Measurements from ENCODE around the gene KIAA0930.

Gene KIAA0930

GRCh38 chr22:45211848-45212247 lies 28.8 kb downstream of the KIAA0930 start:
- H3K4me3 ChIP-seq (ENCODE audit: low read length): peak overlapping the region; percentile 62
- DNase-seq (ENCODE audit: low read depth): peak; percentile 72
- TF ChIP-seq, protein P1, sequence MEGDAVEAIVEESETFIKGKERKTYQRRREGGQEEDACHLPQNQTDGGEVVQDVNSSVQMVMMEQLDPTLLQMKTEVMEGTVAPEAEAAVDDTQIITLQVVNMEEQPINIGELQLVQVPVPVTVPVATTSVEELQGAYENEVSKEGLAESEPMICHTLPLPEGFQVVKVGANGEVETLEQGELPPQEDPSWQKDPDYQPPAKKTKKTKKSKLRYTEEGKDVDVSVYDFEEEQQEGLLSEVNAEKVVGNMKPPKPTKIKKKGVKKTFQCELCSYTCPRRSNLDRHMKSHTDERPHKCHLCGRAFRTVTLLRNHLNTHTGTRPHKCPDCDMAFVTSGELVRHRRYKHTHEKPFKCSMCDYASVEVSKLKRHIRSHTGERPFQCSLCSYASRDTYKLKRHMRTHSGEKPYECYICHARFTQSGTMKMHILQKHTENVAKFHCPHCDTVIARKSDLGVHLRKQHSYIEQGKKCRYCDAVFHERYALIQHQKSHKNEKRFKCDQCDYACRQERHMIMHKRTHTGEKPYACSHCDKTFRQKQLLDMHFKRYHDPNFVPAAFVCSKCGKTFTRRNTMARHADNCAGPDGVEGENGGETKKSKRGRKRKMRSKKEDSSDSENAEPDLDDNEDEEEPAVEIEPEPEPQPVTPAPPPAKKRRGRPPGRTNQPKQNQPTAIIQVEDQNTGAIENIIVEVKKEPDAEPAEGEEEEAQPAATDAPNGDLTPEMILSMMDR (conservative IDR thresholded peaks at IDR 0.05; ENCODE audit: low read length): no peak; the same call in 1 of the 2 replicates

GRCh38 chr22:45211435-45211834 lies 29.3 kb downstream of the KIAA0930 start:
- peak overlapping the region; percentile 62 for H3K4me3 ChIP-seq (ENCODE audit: low read length)
- TF ChIP-seq, protein P1 (conservative IDR thresholded peaks at IDR 0.05; ENCODE audit: low read length): no peak
- no peak for DNase-seq (ENCODE audit: low read depth)

DNA sequence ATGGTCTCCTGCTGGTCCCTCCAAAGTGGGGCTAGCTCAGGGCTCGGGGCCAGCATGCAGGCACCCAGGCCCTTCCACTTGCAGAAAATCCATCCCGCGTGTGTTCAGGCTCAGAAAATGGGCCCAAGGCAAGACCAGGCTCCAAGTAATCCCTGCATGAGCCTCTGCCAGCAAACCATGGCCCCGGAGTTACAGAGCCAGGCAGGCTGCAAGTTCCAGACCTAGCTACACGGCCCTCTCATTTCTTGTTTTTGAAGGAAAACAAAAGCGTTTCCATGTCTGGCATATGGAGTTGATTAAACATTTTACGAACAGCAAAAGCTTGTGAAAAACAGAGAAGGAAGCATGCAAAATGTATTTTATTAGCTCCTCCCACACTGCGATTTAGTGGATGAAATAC lies 29.7 kb downstream of the KIAA0930 start:
- DNase-seq (ENCODE audit: low read depth): peak; percentile 94
- TF ChIP-seq, protein P1 (conservative IDR thresholded peaks at IDR 0.05; ENCODE audit: low read length): no peak
- peak overlapping the region; percentile 62 for H3K4me3 ChIP-seq (ENCODE audit: low read length)

- no peak for DNase-seq (ENCODE audit: low read depth)
- H3K4me3 ChIP-seq (ENCODE audit: low read length): peak overlapping the region; percentile 62
- TF ChIP-seq, protein P1 (conservative IDR thresholded peaks at IDR 0.05; ENCODE audit: low read length): no peak
Measured at GRCh38 chr22:45210577-45210976, 30.1 kb downstream of the KIAA0930 start.

- DNase-seq (ENCODE audit: low read depth): no peak
- TF ChIP-seq, protein P1 (conservative IDR thresholded peaks at IDR 0.05; ENCODE audit: low read length): no peak
Measured at GRCh38 chr22:45210174-45210573, 30.5 kb downstream of the KIAA0930 start.

GRCh38 chr22:45208993-45209838 lies 31.5 kb downstream of the KIAA0930 start:
- peak; percentile 80 for DNase-seq (ENCODE audit: low read depth)
- TF ChIP-seq, protein P1 (conservative IDR thresholded peaks at IDR 0.05; ENCODE audit: low read length): peak; percentile 58
- H3K4me3 ChIP-seq (ENCODE audit: low read length): no peak overlapping the region

More at GRCh38 chr22:45210174-45210573, 30.5 kb downstream of the KIAA0930 start:
- H3K4me3 ChIP-seq (ENCODE audit: low read length): peak overlapping the region; percentile 62; the same call in 1 of the 2 replicates

DNA sequence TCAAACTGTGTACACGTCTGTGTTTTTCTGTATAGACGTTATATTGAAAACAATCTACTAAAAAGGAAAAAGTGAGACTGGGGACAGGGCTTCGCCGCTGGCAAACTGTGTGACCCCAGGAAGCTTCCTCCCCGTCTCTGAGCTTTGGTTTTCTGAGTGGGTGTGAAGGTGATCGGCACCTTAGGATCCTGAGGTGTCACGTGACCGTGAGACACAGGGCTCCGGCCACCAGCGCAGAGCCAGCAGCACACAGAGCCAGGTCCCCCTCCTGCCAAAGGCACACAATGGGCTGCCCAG lies 32.0 kb downstream of the KIAA0930 start:
- no peak overlapping the region for H3K4me3 ChIP-seq (ENCODE audit: low read length)
- TF ChIP-seq, protein P1 (conservative IDR thresholded peaks at IDR 0.05; ENCODE audit: low read length): no peak
- DNase-seq (ENCODE audit: low read depth): no peak

Data from AG10803 (cell line).